HUDEP-2 (cell line): ENCODE measurements around the gene TEDC2.
"Not testable (repeated sequence)": the region's sequence is repeated elsewhere in the genome, so short reads cannot be mapped to it uniquely, and the experiment has no call there.

Experiments used
- DNase-seq, 76 experiments: peaks; one replicate each; lab custom pipeline; 2025; ENCODE audit not compliant: unreplicated experiment in 76 of 76; lab: John Stamatoyannopoulos, UW

TEDC2 gene

DNA sequence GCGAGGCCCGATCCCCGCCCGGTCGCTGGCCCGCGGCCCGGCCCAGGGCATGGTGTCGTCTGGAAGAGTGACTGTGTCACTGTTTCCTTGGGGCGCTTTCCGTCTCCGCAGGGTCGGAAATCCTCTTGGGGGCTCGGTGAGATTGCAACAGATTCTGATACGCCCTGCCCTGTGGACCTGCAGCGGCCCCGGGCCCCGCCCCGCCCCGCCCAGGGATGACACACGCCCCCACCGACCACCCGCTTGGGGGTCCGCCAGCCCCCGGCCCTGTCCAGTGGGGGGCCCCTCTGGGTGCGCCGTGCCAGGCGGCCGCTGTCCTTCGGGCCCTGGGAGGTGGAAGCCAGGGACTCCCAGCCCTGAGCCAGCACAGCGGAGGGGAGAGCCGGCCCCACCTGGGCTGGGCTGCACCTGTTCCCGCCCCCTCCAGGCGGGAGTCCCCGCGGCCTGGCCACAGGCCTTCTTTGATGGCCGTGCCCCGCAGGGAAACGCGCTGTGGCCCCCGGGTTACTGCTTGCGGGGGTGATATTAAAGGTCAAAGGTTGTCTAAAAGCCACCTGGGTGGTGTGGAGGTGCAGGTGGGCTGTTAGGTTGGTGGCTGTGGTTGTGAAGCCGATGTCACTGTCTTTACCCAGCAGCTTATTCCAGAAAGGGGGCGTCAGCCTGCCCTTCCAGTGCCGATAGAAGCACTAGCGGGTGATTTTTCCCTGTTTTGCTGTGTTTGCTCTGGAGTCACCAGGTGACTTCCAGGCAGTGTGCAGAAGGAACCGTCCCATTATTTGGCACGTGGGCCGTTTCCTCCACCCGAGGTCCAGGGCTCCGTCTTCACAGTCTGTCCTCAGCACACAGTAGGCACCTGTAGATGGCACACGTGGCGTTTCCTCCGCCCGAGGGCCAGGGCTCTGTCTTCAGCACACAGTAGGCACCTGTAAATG lies 15.8 kb downstream of the TEDC2 start:
- no peak for DNase-seq

DNA sequence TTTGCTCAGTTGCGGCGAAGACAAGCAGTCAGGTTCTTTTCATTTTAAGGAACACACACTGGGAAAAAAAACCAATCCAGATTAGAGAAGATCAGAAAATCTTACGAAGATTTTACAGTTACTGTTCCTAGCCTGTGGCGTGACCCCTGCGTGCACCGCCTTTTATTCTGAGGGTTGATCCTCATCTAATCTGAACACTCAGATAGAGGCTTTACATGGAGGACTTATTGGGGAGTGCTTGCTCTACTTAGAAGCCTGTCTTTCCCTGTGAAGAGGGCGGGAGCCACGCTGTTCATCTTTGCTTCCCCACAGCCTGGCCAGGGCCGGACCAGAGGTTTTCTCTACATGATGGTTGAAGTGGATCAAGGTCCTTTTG lies 16.4 kb downstream of the TEDC2 start:
- DNase-seq: peak in 1 of 76 experiments; percentile 15

DNA sequence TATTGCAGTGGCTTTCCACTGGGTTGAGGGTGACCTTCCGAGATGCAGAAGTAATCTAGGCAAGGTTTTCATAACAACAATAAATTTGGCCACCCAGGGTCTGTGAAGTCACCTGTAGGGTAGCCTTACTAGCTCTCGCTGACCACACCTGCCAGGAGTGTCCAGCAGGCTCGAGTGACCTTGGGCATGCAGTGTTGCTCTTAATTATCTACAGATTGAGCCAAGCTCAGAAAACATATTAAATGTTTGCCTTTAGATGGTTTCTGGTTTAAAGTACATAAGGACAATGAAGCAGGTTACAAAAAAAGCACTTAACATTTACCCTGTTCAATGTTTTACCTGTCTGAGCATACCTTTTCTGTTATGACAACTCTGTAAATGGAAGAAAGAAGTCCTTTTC lies 16.8 kb downstream of the TEDC2 start:
- no peak for DNase-seq

DNA sequence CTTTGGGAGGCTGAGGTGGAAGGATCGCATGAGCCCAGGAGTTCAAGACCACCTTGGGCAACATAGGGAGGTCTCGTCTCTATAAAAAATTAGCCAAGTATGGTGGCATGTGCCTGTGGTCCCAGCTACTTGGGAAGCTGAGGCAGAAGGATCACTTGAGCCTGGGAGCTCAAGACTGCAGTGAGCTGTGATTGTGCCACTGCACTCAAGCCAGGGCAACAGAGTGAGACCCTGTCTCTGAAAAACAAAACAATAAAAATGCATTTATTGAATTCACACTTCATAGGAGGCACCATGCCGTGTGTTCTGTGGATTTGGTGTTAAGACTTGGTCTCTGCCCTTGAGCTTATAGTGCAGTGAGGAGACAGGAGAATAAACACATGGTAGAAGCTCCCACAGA lies 17.4 kb downstream of the TEDC2 start:
- no peak for DNase-seq

DNA sequence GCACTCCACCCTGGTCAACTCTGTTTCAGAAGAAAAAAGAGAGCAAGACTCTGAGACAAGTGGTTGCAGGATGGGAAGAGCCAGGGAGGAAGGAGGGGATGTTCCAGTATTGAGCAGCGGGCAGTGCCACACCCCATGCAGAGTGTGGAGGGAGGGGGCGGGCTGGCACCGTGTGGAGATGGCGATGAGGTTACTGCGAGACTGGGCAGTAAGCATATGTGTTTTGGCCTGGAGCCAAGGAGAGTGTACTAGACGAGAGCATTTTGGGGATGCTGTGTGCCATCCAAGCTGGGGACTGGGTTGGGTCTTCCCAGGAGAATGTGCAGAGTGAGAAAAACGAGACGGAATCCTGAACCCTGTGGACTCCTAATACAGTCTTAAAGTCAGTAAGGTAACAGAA lies 18.4 kb downstream of the TEDC2 start:
- peak in 40 of 76 experiments; percentile 11 to 52 (median 32) for DNase-seq

DNA sequence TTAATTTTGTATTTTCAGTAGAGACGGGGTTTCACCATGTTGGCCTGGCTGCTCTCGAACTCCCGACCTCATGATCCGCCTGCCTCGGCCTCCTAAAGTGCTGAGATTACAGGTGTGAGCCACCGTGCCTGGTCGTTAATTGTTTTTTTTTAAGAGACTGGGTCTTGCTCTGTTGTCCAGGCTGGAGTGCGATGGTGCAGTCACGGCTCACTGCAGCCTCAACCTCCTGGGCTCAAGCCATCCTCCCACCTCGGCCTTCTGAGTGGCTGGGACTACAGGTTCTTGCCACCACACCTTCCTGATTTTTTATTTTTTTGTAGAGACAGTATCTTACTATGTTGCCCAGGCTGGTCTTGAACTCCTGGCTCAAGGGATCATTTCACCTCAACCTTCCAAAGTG lies 20.1 kb downstream of the TEDC2 start:
- DNase-seq: not testable (repeated sequence)

DNA sequence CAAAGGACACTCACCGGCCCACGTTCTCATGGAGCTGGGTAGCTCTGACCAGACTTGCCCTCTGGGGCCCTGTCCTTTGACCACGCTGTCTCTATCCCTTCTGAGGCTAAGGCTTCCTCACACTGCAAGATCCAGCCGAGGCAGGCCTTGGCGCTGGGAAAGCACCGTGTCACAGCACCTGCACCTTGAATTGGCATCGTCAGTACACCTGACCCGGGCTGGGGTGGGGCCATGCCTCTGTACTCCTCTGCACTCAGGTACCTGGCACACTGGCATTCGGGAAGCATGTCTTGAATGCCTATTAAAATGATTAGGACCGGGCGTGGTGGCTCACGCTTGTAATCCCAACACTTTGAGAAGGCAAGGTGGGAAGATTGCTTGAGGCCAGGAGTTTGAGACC lies 21.0 kb downstream of the TEDC2 start:
- no peak for DNase-seq

DNA sequence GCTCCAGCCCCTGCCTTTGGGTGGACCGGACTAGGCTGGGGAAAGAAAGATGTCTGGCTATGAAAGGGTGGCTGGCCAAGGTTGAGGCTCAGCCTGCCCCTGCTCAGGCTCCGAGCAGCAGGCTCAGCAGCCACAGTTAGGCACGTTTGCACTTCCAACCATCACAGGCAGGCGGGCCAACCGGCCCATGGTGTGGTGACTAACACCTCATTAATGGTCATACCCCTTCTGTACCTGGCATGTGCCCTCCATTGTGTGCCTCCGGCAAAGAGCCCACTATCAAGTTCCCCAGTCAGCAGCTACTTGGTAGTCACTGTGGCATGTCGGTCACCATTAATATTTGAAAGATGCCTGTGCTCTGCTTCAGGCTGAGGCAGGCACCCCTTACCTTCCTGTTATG lies 21.8 kb downstream of the TEDC2 start:
- DNase-seq: no peak

DNA sequence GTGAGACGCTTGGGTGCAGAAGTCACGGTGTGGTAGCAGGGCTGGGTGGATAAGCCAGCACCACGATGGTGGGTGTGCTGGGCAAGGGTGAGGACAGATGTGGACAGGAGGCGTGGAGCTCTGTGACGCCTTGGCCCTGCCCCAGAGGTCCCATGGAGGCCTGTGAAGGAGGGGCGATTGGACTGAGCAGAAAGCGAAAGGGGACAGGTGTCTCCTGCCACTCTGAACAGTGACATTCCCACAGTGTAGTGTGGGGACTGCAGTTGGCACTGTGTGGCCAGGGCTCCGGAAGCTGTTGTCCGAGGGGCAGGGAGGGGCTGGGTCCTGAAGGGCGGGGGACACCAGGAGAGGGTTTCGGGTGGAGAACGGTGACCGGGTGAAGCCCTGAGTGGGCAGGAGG lies 22.3 kb downstream of the TEDC2 start:
- no peak for DNase-seq

DNA sequence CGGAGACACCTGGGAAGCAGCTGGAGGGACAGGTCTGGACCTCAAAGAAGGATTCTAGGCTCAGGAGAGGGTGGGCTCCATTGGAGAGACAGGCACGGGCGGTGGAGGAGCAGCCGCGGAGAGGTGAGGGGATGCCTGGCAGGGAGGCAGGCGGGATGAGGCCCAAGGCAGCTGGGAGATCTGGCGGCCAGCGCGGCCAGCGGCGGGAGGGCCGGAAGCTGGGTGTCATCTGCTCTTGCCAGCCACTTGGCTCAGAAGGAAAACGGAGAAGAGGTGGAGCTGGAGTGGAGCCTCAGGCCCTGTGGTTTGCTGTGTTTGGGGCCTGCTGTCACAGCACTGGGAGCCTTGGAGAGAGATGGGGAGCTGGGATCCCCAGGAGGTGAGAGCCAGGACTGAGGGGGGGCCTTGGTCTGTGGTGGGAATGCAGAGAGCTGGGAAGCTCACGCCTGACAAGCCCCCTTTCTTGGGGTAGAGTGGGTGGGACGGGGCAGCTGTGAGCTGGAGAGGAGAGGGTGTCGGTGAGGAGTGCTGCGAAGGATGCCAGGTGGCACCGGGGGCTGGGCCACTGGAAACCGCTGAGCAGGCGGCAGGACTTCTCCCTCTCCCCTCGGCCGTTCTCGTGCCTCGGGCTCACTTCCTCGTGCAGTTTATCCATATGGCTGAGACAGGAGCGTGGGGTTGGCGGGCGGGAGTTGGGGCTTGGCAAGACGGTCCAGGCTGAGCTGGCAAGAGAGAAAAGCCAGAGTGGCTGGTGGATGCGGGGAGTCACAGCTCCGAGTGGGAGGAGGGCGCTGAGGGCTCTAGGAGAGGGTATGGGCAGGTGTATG lies 23.0 kb downstream of the TEDC2 start:
- no peak for DNase-seq

DNA sequence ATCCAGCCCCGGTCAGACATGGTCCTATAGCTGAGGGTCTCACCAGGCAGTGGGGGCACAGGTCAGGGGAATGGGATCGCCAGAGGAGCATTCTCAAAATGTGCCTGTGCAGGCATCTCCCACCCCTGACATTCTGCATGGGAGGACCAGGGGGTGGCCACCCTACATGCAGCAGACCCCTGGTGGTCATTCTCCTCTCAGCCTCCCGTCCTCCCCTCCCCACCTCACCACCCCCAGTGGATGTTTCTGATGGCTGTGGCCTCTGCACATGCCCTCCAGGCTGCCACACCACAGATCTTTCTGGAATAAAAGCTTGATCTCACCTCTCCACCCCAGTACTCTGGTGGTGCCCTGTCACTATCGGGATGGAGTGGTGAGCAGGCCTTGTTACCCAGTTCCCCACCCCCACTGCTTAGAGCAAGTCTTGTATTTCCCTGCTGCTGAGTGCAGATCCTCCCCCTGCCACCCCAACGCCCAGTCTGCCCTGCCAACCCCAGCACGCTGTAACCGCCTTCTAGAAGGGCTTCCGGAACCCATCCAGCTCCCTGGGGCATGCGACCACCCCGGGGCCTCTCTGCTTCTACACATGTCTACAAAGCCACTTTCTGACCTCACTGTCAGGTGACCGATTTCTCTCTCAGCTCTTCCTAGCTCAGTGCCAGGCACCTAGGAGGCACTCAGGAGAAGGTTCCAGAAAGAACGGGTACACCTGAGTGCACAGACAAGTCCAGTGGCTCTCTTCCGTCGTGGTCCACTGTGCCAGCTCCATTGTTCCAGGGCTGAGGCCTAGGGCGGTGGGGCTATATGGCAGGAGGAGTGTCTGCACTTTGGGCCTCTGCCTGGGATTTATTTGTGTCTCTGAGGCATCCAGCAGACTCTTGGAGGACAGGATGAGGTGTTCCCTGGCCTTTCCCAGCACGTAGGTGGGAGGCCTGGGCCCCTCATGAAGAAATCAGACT lies 24.3 kb downstream of the TEDC2 start:
- DNase-seq: peak in 10 of 76 experiments; percentile 11 to 58 (median 38)

DNA sequence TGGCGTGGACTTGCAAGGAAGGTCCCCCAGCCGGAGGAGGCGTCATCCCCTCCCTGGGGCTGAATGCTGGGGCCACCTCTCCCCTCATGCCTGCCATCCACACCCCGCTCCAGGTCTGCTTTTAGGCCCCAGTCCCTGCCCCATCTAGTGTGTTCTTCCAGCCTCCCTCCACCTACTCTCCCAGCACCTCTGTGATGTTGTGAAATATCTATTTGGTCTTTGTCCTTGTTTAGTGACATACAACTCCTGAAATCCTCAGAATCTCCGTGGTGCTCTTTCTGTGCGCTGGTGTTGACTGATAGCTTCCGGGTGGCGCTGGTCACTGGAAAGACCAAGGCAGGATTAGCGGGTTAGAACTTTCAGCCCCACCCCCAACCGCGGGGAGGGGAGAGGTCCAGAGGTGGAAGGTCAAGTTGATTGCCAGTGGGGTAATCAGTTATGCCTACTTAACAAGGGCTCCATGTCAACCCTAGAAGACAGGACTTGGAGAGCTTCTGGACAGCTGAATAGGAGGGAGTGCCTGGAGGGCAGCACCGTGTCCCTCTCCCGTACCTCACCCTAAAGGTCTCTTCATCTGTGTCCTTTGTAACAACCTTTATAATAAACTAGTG lies 25.1 kb downstream of the TEDC2 start:
- no peak for DNase-seq

DNA sequence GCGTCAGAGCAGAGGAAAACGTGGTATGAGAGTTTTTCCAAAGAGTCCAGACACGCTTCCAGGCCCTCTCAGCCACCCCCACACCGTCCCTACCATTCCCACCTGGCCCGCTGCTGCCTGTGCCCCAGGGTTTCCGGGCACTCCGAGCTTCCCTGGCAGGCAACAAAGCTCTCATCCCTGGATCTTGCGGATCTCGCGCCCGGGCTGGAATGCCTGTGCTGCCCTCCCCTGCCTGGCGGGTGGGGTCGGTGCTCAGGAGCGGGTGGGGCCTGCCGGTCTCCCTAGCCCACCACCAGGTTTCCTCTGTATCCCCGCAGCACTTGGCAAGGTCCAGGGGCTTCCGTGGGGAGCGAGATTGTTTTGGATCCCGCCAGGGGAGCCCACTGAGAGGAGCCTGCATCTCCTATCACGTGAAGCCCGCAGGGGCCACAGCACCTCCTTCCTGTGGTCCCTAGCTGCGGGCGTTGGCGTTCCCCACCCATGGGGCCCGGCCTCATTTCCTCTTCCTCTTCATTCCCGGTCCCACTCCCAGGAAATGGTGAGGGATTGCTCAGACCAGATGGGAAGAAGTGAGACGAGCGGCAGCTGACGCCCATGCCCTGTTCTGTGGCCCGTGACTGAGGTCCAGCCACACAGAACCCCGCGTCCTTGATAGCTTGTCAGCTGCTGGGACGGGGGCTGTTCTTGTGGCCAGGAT lies 26.1 kb downstream of the TEDC2 start:
- no peak for DNase-seq

DNA sequence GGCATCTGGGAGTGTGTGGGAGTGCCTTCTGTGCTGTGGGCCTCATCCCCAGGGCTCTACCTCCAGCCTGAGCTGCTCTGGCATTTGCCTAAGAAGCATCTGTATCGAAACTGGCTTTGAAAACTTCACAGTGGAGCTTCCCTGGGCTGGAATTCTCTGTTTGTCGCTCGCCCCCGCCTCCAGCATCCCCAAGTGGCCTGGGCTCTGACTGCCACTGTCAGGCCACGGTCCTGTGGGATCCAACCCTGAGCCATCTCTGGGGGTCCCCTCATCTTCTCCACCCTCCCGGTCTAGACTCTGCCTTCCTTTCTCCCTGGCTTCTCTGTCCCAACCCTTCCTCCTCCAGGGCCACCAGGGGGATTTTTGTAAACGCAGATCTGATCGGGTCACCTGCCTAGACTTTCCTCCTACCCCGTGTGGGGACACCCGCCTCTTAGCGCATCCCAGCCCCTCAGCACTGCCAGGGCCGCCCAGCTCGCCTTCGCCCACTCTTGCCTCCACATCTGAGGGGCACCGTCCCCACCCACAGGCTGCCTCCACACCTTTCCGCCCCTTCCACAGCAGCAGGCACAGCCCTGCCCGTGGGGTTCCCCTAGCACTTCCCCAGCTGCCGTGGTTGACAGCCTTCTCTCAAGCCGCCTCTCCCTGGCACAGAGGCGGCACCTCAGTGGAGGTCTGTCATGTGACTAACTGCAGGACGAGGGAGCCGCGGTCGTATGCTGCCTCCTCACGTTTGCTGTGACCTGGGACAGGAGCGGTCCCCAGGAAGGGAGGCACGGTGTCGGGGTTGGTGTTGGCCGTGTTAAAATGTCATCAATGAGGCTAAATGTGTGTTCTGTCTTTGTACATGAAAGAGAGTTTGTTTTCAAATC lies 27.0 kb downstream of the TEDC2 start:
- DNase-seq: peak in 64 of 76 experiments; percentile 20 to 75 (median 56)

DNA sequence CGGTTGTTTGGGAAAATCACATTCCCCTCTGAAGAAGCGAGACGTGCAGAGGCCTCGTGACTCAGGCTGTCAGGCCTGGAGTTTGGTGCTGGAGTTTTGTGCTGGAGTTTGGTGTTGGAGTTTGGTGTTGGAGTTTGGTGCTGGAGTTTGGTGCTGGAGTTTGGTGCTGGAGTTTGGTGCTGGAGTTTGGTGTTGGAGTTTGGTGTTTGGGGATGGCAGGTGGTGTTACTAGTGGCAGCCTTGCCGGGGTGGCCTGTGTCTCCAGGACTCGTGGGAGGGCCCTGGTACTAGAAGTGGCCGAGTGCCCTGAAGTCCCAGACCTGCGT lies 27.6 kb downstream of the TEDC2 start:
- no peak for DNase-seq

DNA sequence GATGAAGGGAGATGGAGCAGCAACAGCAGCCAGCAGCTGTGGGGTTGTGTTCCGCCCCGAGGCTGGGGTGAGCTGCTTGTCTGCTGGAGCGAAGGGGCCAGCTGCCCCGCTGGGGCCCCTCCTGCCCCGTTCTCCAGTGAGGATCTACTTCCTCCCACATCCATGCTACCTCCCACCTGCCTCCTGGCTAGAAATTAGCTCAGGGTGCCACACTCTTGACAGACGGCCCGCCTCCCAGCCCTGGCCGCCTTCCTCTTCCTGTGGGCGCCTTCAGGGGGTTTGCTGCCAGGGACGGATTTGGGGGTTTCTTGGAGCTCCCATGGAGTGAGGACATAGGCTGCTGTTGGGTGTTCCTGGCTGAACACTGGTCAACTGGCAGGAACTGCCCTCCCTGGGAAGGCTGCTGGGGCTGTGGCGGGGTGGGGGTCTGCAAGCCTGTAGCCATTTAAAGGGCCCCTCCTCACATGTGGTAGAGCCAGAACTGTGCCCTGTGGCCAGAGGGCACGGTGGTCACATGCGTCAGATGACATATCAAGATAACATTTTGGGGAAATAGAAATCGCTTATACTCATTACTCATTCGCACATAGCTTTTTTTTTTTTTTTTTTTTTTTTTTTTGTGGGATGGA lies 28.1 kb downstream of the TEDC2 start:
- peak in 6 of 76 experiments; percentile 11 to 43 (median 26) for DNase-seq

DNA sequence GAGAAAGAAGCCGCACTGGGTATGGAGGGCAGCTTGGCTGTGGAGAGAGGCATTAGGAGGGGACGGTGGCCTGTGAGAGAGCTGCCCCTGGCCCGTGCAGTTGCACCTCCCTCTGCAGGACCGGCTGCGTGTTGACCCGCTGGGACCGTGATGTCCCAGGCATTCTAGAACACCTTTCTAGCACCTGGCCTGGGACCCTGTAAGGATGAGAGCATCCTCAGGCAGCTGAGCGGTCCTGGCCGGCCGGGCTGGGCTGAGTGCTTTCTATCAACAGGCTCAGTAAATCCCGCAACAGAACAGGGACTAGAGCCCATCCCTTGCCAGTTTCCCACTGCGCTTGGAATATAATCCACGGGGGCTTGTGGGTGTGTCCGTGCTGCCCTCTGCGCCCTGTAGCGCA lies 29.7 kb downstream of the TEDC2 start:
- no peak for DNase-seq
